GM19035 (cell line): Measurements from ENCODE around the gene TMEM132A.
"Not testable (repeated sequence)": the region's sequence is repeated elsewhere in the genome, so short reads cannot be mapped to it uniquely, and the experiment has no call there.

ENCODE experiments used
- ATAC-seq: cut with Tn5 transposase; IDR thresholded peaks from one replicate; pipeline ENCODE4 v1.9.1; 2021; ENCODE audit not compliant: unreplicated experiment

Gene TMEM132A

DNA sequence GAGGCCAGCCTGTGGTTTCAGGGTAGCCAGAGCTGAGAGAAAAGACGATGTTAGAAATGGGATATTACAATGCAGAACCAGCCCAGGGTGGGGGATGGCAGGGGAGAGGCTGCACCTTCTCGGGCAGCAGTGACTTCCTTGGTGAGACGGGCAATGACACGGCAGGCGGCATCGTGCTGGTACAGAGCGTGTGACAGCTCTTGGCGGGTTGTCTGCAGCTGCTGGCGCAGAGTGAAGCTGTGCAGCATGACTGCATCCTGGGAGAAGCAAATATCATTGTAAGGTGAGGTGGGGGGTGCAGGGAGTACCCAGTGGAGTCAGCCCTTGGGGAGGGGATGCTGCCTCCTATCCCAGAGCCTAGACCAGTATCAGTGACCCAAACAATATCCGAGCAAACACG is 21.6 kb upstream of the TMEM132A start:
- ATAC-seq, result no peak

DNA sequence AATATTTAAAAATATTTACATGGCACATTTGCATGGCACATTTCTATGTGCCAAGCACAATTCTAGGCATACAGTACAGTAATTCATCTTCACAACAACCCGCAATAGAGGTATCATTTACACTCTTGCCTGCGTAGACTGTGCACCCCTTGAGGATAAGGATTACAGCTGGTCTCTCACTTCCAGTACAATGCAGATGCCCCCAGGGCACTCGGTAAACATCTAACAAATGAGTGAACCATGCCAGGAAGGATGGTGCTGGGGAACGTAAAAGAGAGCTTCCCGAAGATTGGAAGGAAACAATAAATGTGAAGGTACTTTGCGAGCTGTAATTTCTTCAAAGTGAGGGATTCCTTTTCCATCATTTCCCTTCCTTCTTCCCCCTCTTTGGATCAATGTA is 19.2 kb upstream of the TMEM132A start:
- no peak for ATAC-seq

DNA sequence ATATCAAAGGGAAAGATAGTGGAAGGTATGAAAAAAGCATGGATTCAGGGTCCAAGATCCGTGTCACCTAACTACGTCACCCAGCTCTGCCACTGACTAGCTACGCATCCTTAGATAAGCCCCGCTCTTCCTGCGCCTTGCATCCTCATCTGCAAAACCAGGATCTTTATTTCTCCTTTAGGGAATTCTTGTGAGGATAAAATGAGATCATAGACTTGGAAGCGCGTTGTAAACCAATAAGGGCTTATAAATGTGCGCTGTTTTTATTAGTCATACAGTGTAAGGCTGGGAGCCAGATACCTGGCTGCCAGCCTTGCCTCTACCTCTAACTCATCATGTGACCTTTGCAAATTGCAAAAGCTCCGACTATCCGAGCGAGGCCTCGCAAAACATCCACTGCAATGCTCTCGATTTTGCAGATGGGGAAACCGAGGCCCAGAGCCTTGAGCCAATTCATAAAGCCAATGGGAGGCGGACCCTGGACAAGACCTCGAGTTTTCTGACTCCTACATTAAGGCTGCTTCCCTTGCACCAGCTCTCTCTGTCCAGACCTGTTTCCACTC is 18.6 kb upstream of the TMEM132A start:
- ATAC-seq, result no peak

DNA sequence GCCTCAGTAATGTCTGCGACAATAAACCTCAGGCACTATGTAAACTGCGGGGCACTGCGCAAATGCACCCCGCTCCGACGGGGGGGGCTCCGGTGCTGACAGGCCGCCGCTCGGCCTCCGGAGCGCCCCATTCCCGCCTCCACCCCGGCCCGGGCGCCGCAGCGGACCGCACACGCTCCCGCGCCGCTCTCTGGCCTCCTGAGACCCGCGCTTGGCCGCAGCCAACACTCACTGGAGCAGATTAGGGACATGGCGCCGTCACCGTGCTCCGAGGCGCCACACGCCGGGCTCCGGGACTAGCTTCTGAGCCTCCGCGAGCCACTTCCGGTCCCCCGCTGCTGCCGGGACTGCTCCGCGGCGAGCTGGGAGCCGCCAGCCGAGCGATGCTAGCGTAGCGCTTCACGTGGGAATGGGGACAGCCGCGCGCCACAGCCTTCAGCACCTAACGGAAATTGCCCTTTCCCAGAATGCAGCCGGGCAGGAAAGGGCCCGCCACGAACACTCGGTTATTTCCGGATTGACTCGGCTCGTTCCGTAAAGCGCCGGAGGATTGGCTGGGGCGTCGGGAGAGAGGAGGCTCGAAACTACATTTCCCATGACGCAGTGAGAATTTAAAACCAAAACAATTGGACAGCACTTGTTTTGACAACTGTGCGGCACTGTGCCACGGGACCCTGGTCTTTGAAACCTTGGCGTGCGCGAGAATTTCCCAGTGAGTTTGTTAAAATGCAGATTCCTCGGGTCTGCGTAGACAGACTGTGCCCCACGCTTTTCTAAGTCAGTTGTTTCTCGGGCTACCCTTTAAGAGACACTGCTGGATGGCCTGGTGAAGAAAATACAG is 17.9 kb upstream of the TMEM132A start, which contains the start of gene PRPF19:
TSS of gene PRPF19 (minus strand) at position 454 of the 841 bp plus-strand sequence. CDS start at position 251, 203 bp downstream.
- ATAC-seq, result peak; percentile 80

DNA sequence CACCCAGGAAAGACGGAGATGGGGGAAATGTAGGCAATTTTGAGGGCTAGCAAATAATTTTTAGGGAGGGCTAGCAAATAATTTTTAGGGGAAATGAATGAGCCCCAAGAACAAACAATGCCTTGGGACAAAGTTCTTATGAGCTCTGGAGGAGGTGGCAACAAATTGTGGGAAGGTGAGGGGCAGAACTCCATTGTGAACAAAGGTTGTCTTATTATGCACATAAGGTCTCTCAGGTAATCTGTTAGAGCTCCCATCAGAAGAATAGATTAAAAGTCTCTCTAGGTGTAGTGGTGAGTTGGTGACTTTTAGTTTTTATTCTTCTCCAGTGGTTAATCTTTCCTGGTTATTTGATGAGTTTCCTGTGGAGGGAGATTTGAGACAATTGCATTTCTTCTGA is 15.5 kb upstream of the TMEM132A start:
- no peak for ATAC-seq

DNA sequence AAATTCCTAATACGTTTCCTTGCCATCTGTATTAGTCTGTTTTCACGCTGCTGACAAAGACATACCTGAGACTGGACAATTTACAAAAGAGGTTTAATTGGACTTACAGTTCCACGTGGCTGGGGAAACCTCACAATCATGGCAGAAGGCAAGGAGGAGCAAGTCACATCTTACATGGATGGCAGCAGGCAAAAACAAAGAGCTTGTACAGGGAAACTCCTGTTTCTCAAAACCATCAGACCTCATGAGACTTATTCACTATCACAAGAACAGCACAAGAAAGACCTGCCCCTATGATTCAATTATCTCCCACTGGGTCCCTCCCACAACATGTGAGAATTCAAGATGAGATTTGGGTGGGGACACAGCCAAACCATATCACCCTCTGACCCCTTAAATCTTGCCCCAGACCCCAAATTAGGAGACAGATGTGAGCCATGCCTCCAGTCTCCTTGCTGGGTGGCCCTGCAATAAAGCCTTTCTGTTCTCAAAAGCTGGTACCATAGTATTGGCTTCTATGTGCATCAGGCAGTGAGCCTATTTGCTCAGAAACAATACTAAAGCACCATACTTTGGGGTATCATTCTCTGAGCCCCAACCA is 14.5 kb upstream of the TMEM132A start:
- ATAC-seq, result not testable (repeated sequence)

DNA sequence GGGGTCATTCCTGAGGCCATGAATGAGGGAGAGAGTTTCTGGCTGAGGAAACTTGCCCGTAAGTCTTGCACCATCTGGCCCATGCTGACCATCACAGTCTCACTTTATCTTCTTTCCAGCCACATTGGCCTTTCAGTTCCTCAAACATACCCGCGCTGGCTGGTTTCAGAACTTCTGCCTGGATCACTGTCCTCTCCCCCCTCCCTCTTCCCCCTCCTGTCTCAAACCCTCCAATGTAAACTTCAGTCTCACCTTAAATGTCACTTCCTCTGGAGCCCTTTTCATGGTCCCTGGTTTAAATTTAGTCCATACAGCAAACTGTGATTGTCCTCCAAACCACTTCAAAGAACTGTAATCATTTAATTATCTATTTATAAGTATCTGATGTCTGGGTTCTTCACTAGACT is 14.0 kb upstream of the TMEM132A start:
- ATAC-seq, result peak; percentile 35

DNA sequence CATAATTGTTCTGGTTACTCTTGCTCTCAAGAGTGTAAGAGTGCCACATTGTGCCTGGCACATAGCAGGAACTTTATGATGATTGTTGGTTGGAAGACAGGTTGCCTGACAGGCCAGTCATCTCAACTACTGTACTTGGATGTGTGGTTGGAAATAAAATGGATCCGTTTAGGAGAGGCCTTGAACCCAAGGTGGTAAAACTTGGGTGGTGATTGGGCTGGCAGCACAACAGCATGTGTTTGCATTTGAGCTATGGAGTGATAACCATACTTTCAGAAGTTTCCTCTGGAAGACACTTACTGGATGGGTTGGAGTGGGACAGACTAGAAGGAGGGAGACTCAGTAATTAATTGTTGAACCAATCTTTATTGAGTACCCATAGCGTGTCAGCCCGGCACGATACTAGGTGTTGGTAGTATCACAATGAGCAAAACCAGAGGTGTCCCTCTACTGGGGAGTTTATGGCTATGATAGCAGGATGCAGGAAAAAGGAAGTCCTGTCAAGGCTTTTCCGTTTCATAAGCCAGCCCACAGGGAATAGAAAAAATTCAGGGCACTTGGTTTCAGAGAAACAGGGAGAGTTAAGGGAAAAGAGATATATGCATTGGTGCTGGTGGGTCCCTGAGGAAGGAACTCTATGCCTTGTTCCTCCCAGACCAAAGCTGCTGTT is 13.4 kb upstream of the TMEM132A start:
- no peak for ATAC-seq

DNA sequence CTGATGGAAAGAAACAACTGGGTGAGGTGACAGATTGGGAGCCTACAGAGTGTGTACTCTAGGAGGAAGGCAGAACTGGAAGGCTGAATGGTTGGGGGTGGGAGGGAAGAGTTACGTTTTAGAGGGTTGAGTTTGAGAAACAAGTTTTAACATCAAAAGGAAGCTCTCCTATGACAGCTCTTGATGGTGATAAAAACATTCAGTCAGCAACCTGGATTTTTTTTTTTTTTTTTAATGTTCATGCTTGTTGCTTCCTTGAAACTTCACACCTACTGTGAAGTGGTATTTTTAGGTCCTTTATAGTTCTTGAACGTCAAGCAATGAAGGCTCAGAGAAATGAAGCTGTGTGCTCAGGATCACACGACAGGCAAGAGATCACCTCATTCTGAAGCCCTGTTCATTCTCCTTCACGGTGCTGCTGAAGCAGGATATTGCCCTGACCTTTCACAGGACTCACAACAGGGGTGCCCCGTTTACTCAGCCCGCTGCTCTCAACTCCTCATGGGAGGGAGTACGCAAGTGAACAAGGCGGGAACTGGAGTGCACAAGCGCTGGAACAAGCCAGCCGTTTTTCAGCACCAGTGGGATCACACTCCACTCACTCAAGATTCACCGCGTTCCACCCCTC is 11.9 kb upstream of the TMEM132A start:
- ATAC-seq, result no peak

DNA sequence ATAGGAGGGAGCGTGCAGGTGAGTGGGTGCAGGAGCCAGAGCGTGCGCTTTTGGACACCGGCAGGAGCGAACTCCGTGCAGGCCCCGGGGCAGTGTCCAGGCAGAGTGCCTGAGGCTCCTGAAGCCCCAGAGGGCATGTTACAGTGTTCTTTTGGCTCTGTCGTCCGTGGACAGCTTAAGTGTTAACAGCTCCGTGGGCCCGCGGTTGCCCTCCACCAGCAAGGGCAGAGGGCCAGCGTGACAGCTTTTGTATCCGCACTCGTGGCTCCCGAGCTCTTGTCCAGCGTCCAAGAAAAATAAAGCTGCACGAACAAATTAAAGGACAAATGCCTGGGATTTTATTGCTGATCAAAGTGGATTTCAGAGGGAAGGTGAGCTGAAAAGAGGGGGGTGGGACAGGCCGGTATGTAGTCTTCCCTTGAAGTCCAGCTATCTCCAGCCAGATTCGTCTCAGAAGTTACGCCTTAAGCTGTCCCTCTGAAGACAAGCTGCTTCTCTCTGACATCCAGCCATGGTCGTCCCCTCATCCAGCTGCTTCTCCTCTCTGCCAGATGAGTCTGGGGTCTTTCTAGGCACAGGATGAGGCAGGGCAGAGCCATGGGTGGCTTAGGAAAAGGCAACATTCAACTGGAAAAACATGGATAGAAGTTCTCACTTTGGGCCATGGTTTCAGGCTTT is 11.3 kb upstream of the TMEM132A start:
- no peak for ATAC-seq

DNA sequence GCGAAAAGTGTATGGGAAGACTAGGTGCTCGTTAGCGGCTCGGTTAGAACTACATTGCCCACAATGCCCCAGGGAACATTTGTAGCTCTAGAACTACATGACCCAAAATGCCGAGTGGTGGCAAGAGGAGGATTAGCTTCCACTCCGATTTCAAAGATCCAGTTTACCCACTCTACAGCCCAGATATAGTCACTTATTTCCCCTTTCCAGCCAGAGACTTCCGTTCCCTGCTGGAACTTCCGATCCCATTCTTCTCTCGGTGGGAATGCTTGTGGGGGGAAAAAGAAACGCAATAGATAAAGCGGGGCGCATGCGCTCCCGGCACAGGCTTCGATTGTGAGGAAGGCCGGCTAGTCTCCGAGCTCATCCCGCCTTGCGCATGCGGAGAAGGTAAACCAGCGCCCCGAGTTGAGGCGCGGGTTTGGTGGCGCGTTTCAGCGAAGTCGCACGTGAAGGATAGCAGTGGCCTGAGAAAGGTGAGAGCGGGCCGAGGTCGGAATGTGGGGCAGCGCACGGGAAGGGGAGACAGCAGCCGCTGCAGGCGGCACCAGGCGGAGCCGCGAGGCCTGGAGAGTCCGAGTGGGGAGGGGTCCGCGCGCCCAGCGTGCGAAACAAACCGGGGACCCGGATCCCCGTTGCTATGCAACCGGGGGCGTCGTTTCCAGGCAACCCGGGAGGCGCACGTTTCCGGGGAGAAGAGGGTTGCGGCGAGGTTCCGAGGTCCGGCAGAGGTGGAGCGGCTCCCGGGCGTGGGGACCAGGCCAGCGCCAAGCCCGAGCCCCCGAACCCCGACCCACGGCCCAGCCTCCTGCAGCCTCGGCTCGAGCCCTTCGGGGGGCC is 10.2 kb upstream of the TMEM132A start, which contains the start of gene TMEM109:
TSS of gene TMEM109 (plus strand) at position 366 of the 840 bp plus-strand sequence. CDS start 5,536 bp downstream, outside the sequence.
- peak; percentile 50 for ATAC-seq

DNA sequence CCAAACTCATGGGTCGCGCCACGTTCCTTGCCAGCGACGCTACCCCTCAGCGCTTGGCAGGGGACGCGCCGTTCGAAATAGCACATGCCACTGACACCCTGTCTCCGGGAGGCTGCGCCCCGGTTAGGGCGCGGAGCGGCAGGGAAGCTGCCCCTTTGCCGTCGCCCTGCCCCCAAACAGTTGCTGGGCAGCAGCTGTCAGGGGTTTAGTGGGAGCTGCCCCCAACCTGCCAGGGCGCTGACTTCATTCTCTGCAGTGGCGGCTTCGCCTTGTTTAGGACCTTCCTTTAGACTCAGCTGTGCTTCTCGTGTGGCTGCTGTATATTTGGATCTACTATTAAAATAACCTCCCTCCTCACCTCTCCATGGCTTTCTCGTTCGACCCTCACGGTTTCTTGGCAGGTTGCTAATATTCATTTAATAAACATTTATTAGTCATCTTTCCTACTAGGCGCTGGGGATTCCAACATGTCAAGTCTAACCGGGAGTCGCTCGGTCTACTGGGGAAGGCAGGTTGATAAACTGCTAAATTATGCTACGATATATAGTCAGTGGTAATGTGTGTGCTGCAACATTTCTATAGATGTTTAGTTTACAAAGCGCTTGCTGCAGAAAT is 9.5 kb upstream of the TMEM132A start:
- ATAC-seq, result peak; percentile 4

DNA sequence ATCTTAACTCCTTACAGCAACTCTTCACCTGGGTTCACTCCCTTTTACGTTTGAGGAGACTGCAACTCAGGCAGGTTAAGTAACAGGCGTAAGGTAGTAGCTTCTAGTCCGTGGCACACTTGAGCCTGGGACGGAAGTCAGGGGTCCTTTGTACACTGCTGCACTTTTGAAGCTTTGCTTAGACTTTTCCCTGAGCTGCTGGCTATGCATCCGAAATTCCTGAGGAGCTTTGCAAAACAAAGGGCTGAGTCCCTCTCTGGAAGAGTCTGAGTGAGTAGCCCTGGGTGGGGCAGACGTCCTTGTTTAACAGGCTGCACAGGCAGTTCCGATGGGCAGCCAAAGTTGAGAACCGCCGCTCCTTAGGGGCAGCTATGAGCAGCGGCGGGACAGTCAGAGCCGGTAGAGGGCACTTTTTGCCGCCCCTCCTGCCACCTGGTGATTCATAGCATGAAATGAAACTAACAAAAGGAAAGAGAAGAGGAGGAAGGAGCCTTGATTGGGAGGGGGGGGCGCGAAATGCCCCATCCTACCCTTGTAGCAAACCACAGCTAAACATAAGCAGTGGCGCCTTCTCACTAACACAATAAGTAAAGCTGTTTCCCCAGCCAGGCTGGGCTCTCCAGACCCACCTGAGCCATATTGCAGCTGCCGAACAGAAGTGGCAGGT is 8.9 kb upstream of the TMEM132A start:
- peak; percentile 40 for ATAC-seq

DNA sequence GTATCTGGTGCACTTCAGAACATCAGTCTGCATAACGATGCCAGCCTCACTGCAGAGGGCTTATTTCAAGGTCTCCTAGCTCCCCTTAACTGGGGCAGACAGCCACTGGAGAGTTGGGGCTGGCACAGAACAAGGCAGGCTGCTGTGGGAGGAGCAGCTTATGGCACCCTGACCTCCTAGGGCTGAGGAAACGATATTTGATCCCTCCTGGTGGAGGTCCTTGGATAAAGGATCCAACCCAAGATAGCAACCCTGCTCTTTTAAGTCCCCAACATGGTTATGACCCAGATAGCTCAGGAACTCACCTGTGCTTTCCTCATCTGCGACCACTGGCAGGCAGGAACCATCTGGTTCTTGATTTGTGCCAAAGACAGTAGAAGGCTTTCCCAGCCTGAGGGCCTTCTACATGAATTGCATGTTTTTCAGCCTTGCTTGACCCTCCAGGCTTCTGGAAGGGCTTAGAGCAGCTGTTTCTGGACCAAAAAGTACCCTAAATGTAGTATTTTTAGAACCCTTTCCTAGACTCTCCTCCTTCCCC is 7.5 kb upstream of the TMEM132A start:
- ATAC-seq, result no peak

DNA sequence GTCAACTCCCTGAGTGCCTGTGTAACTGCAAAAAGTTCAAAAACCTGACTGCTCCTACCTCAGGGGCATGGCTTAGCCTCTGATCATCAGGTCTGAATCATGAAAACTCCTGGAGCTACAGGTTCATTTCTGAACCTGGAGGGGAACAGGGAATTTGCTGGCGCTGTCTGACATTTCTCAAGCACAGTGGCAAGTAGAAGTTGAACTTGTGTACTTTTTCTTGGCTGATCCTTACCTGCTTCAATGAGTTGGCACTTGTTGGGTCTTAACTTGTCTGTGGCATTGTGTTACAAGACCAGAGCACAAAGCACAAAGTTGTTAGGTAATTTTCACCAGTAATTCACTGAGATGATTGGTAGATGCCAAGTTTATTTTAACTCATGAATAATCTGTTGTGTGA is 7.0 kb upstream of the TMEM132A start:
- ATAC-seq, result no peak

DNA sequence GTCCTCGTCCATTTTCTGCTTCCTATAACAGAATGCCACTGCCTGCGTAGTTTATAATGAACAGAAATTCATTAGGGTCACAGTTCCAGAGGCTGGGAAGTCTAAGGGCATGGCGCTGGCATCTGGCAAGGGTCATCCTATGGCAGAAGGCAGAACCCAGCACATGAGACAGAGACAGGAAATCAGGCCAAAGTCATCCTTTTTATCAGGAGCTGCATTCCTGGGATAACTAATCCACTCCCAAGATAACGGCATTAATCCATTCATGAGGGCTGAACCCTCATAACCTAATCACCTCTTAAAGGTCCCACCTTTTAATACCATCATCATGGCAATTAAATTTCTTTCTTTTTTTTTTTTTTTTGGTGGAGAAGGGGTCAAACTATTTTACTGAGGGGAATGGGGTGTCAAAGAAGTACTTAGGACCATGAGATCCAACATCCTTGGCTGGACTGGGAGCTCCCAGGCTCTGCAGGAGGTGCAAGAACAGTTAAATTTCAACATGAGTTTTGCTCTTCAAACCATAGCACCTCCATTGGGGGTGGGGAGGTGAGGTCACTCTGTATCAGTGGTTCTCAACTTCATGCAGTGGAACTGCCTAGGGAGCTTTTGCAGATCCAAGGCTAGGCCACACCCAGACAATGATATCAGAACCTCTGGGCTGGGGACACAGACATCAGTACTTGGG is 5.9 kb upstream of the TMEM132A start:
- ATAC-seq, result no peak

DNA sequence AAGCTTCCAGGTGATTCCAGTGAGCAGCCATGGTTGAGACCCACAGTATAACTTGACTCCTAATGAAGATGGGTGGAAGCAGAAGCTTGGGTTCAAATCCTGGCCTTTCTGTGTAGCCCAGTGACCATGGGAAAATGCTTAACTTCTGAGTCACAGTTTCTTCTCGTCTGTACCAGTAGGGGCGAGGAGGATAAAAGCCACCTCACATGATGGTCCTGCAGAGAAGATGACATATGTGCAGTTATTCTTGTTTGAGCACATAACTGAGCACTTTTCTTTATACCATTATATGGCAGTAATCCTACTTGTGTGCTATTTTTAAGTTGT is 5.4 kb upstream of the TMEM132A start:
- no peak for ATAC-seq

DNA sequence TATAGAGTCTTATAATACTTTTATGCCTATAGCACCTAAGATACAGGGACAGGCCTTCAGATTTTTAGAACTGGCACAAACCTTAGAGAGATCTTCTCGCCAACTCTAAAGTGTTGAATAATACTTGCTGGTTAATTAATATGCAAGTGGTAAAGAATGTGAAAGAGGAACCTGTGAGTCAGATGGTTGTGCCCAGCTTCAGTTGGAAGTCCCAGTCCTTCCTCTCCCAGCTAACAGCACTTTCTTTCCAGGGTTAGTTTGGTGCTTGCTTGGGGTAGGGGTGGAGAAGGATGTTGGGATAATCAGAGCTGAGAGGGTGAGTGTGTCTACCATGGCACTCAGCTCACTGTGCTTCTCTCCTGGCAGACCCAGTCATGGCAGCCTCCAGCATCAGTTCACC is 4.9 kb upstream of the TMEM132A start:
- no peak for ATAC-seq
